Ovary (tissue), 9 donors: Measurements from ENCODE around the gene CPZ. TPM values are rescaled to one million over a fixed set of nuclear protein-coding genes. Genes with fewer than 3 reads are reported as not detected.

Experiments used
- DNase-seq, 5 donors: peaks; one replicate each; pipeline ENCODE4 v3.0.0-alpha.2; 2019 to 2020
- H3K27ac ChIP-seq, 2 donors: fragments of 200-600 bp; one replicate each; pipeline versions ENCODE4 v1.5.1 to v1.8.0; 2019 to 2022
- H3K27me3 ChIP-seq: fragments of 200-600 bp; one replicate; pipeline ENCODE4 v1.8.0; 2022
- H3K36me3 ChIP-seq: fragments of 200-600 bp; sonication (generic); one replicate; pipeline ENCODE4 v1.5.1; 2019
- H3K4me1 ChIP-seq: one replicate; pipeline ENCODE4 v1.8.1; 2013; ENCODE audit warnings: mild to moderate bottlenecking, moderate library complexity; ENCODE audit not compliant: insufficient read depth
- H3K4me3 ChIP-seq: fragments of 200-600 bp; sonication (generic); one replicate; pipeline ENCODE4 v1.5.1; 2017
- H3K9me3 ChIP-seq, 2 donors: fragments of 200-600 bp in 1 of 2; sonication (generic) in 1 of 2; one replicate each; pipeline versions ENCODE4 v1.5.1 to v1.8.1; 2013 to 2019; ENCODE audit warnings: mild to moderate bottlenecking in 1 of 2, moderate library complexity in 1 of 2
- CTCF ChIP-seq, 3 donors: fragments of 450-650 bp in 2 of 3; fragments of 200-600 bp in 1 of 3; IDR thresholded peaks; one replicate each; pipeline versions ENCODE4 v1.5.1 to v1.8.0; 2016 to 2022; ENCODE audit warnings: antibody characterized with exemption in 3 of 3, mild to moderate bottlenecking in 1 of 3
- EP300 ChIP-seq: sonication (generic); formaldehyde crosslinking; IDR thresholded peaks from one replicate; pipeline ENCODE4 v1.6.1; 2017; ENCODE audit warnings: antibody characterized with exemption
- POLR2A ChIP-seq: fragments of 450-650 bp; IDR thresholded peaks from one replicate; pipeline ENCODE4 v1.6.1; 2017; ENCODE audit warnings: antibody characterized with exemption, mild to moderate bottlenecking, moderate library complexity
- WGBS, 3 donors: extraction: QIAGEN DNeasy Blood & Tissue Kit in 1 of 3; methylation state at CpG; one replicate each; pipeline versions ENCODE4 v1.1.5 to v1.1.7; 2013 to 2017; 5-methylcytosine and 5-hydroxymethylcytosine counted together
- intact Hi-C, 4 donors: fragments of 100-400 bp; cut with DNase I; formaldehyde crosslinking; loops; one replicate each; pipeline versions ENCODE4 v1.11.0 to v1.15.1; 2022 to 2023
- polyA plus RNA-seq, 2 donors: library from polyadenylated mRNA; stranded (reverse); fragments of 200-250 nt in 1 of 2; fragments of 350-450 nt in 1 of 2; fragmentation: Illumina TruSeq in 1 of 2; extraction: RNeasy Lipid Tissue Mini Kit (QIAGEN cat#74804) in 1 of 2; gene quantifications; one replicate each; pipeline ENCODE4 v1.2.3, GENCODE V29; 2013 to 2014
- total RNA-seq, 7 donors: library from RNA; depleted of rRNA in 2 of 7; stranded (reverse); fragments of >200 nt in 2 of 7; fragmentation: NEBNext Ultra II Directional in 3 of 7; extraction: Animal tissue kit (Norgen Biotek cat#: 25700) in 3 of 7; gene quantifications; one replicate each; pipeline versions ENCODE4 v1.1.0 to v1.2.4, GENCODE V29; 2016 to 2023
- donor health status: DM: no; HTN: no; CAD: no; lungs with moderate emphysema.
- donor health status: DM: no; HTN: no; CAD: no.
- donor health status: Bipolar disorder and iron deficiency.
- donor health status: DM: yes; HTN: yes; CAD: no.
- donor health status: DM: no; HTN: no; CAD: no.
- donor health status: DM: yes; HTN: yes; CAD: no.

Gene CPZ
- total and polyA plus RNA-seq, 9 donors, result 51.0 to 212 (median 129) TPM

- Histone ChIP-seq H3K27ac (no peak overlapping the region), H3K4me1 (no peaks in the 10 kb centered on the region), H3K27me3 (no peaks in the 10 kb centered on the region), H3K36me3 (no peaks in the 10 kb centered on the region), H3K4me3 (no peak overlapping the region), H3K9me3 (no peaks in the 10 kb centered on the region)
- intact Hi-C loops, result no loop called here
- peak in 1 of 5 donors; percentile 17 for DNase-seq
- TF ChIP-seq CTCF (IDR thresholded peaks at IDR 0.05) (no peak), POLR2A (no peak), EP300 (no peak)
- WGBS, 3 donors, result 68 to 72% (median 70%) methylated on average over 8 of the region's 8 CpGs
Measured at GRCh38 chr4:8610858-8611616, 18.5 kb downstream of the CPZ start.

- H3K27ac ChIP-seq, result no peak overlapping the region
- no peaks in the 10 kb centered on the region for H3K27me3 ChIP-seq
- intact Hi-C loops, result no loop called here
- H3K9me3 ChIP-seq, result no peaks in the 10 kb centered on the region
- WGBS, 3 donors, result 90 to 93% (median 90%) methylated on average over 8 of the region's 8 CpGs
- H3K4me3 ChIP-seq, result no peak overlapping the region
- DNase-seq, result peak; percentile 3 to 19 (median 15)
- no peaks in the 10 kb centered on the region for H3K36me3 ChIP-seq
- TF ChIP-seq CTCF (IDR thresholded peaks at IDR 0.05) (no peak), EP300 (no peak), POLR2A (no peak)
- no peaks in the 10 kb centered on the region for H3K4me1 ChIP-seq
Measured at GRCh38 chr4:8612646-8613045, 20.1 kb downstream of the CPZ start.

- no peaks in the 10 kb centered on the region for H3K27me3 ChIP-seq
- no peak for TF ChIP-seq CTCF (IDR thresholded peaks at IDR 0.05)
- WGBS, 3 donors, result 89 to 95% (median 90%) methylated on average over 35 of the region's 35 CpGs
- peak; percentile 9 to 33 (median 20) for DNase-seq
- H3K4me3 ChIP-seq, result no peak overlapping the region
- no peaks in the 10 kb centered on the region for H3K36me3 ChIP-seq
- H3K9me3 ChIP-seq, result no peaks in the 10 kb centered on the region
- H3K27ac ChIP-seq, result no peak overlapping the region
- H3K4me1 ChIP-seq, result no peaks in the 10 kb centered on the region
- intact Hi-C loops, result no loop called here
Measured at GRCh38 chr4:8613421-8614364, 21.1 kb downstream of the CPZ start.

- Histone ChIP-seq H3K27ac (no peak overlapping the region), H3K9me3 (no peaks in the 10 kb centered on the region), H3K4me3 (no peak overlapping the region), H3K4me1 (no peaks in the 10 kb centered on the region), H3K36me3 (no peaks in the 10 kb centered on the region), H3K27me3 (no peaks in the 10 kb centered on the region)
- 81 to 85% (median 83%) methylated on average over 22 of the region's 22 CpGs for WGBS, 3 donors
- TF ChIP-seq EP300, result no peak
- TF ChIP-seq POLR2A, result no peak
- no peak for TF ChIP-seq CTCF (IDR thresholded peaks at IDR 0.05)
- intact Hi-C loops, result no loop called here
- DNase-seq, result peak; percentile 10 to 25 (median 19)
Measured at GRCh38 chr4:8614365-8615193, 22.0 kb downstream of the CPZ start.
